HK-2 (cell line): ENCODE data around the gene MAD1L1.

Experiments used
- DNase-seq: peaks from one replicate; pipeline ENCODE4 v3.0.0-alpha.2; 2018; ENCODE audit not compliant: unreplicated experiment

The MAD1L1 gene

DNA sequence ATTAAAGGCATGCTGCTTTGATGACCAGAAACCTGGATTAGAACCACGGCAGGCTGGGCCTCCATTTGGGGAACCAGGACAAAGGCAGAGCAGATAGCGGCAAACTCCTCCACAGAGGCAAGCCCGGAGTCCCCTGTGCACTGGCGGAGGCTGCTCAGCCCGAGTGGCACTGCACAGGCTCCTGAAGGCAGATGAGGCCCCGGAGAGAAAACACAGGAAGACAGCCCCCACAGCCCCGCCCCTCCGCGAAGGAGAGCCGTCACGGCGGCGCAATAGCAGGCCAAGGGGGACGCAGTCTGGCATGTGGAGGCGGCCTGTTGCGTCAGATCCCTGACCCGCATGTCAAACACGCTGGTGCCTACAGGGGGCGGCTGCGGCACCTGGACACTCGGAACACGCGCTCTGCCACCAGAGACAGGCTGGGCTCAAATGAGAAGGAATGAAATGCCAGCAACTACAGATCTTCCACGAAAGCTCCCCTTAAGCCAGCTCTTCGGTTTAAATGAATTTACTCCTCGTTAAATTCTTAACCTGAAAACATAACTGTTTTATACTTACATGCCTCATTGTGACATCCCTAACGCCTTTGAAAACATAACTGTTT lies 128.5 kb downstream of the MAD1L1 start:
- no peak for DNase-seq

DNA sequence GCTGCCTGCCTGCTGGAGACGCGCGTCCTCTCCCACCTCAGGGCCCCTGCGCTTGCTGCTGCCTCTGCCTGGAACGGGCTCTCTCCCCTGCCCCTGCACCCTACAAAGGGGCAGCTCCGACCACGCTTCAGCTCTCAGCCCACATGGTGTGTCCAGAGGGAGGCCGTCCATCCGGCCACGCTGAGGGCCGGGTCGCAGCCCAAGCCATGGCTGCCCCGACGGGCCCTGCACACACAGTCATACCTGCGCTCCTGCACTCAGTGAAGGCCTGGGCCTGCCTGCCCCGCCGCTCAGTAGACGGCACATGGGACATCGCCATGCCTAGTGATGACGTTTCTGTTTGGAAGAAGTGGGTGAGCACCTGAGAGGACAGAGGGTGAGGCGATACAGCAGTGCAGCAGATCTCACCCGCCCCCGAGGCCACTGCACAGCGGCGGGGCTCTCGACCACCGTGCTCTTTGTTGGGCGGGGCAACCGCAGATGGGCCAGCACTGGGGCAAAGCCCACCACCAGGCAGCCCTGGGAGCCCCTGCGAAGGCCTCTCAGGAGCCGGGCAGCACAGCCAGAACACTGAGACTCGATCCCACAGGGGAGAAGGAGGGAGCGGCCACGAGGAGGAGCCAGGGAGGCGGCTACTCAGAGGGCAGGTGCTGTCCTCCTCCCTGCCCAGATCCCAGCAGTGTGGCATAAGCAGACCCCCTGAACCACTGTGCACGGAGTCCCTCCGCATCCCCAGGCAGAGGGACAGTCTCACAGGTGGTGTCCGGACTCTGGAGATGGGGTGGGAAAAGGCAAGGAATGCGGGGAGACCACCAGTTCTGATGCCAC lies 129.5 kb downstream of the MAD1L1 start:
- DNase-seq = no peak

DNA sequence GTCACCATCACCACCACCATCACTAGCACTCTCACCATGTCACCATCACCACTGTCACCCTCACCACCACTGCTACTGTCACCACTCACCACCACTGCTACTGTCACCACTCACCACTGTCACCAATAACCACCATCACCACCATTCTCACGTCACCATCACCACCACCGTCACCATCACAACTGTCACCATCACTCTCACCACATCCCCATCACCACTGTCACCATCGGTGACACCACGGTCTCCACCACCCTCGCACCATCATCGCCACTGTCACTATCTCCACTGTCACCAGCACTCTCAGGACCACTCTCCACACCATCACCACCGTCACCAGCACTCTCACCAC lies 130.4 kb downstream of the MAD1L1 start:
- DNase-seq = no peak

DNA sequence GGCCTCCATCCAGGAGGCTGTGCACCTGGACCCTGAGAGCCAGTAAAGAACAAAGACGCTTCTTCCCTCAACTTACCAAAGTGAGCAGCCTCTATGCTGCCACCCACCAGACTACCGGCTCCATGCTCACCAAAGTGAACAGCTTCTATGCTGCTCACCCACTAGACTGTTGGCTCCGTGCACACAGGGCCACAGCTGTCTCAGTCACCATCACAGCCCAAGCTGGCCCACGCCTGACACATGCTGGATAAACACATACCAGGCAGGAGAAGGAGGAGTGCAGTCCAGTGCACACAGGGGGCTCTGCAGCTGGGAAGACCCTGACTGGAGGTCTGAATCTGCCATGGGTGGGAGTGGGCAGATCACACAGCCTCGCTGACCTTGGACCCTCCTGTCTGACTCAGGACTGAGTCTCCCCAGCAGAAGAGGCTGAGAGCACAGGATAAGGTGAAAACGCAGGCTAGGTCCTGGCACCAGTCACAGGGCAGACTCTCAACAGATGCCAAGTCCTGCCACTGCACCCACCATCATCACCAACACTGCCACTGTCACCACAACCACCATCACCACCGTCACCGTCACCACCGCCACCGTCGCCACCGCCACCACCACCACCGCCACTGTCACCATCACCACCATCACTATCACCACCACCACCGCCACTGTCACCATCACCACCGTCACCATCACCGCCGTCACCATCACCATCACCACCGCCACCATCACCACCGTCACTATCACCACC lies 130.9 kb downstream of the MAD1L1 start:
- no peak for DNase-seq

DNA sequence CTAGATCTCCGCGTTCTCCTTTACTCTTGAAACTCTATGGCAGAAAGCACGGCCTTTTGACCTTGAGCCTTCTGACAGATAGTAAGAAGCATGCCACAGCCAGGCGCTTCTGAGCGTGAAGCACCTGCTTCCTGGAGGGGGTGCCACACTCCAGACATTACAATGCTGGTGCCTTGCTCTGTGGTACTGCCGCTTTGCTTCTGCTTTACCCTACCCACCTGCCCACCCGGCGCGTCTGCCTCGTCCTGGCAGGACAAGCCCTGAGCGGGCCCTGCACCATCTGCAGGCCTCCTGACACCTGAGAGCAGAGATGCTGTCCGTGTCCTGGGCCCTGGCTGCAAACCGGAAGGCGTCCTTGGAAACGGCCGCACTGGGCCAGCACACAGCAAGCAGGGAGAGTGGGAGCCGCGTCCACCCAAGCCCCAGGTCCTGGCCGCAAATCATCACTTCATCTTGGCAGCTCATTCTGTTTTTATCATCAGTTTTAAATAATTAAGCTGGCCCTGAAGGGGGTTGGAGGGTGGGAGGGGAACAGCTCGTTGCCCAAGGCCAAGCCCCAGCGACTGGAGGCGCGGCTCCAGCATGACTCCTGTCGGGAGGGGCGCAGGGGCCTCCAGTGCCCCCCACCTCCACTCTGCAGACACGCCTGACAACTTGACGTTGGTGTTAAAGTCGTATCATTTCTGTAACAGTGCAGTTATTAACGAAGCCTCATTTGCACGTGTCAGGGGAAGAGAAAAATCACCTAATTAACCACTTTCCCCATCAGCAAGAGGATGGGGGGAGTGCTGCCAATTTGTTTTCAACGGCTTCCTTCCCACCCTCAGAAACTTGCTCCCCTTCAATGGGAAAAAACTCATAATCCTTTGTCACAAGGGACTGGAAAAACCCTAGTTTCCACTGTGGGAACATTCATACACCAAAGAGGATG lies 132.2 kb downstream of the MAD1L1 start:
- DNase-seq = no peak

DNA sequence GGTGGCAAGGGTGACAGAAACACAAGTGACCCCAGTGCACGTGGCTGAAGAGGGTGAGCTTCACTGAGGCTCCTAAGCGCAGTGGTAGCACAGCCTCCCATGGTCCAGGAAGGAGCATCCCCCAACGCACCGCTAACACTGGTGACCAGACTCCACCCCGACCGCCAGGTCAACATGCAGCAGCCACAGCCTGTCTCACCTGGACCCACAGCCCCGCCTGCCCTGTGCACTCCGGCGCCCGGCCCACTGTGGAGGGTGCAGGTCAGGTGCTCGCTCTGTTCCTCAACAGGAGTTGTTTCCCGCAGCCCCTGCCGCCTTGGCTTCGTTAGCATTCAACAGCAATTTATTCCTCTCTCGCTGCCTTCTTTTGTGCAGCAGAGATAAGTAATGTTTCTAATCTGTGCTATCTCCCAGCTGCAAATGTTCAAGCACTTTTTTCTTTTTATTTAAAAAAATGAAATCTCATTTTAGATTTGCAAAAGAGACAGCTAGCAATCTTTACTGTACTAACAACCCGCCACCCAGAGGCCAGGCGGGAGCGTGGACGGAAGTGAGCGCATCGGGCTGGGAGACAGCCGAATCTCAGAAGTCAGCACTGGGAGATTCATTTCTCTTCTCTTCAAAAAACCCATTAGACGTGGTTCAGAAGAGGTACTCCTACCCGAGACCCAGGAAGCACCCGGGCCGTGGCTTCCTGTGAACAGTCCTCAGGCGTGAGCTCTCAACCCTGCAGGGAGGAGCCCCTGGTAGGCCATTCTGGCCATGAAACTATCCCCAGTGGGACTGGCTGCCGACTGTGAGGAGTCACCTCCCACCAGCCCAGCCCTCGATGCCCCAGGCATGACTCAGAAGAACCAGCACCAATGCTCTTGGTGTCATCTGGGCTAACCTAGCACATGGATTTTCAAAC lies 133.4 kb downstream of the MAD1L1 start:
- no peak for DNase-seq

DNA sequence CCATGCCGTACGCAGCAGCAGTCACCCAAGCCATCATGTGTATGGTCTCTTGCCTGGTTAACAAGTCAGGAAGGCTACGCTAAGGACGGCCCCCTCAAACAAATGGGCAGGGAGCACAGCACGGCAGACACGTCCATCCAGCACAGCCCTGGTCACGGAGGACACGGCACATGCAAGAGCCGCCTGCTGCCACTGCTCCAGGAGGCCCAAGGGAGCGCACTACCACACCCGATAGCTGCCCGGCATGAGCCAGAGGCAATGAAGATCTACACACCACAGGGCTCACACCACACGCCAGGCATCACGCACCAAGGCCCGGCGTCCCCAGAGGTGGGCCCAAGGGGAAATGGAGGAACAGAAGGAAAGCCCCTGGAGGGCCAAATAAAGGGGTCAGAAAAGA lies 134.2 kb downstream of the MAD1L1 start:
- no peak for DNase-seq

DNA sequence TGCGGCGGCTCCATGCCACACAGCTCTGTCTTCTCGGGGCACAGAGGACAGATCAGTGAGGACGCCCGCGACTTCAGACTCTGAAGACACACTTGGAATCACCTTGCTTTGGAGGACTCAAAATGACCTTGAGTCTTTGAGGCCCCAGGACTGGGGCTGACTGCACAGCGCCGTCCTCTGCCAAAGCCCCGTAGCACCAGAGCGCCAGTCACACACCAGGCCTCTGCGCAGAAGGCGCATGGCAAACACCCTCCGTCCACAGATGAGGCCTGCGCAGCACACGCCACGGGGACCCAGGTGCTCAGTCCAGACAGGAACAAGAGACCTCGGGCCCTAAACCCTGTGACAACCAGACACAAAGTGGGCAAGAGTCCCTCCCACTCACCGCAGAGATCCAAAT lies 134.7 kb downstream of the MAD1L1 start:
- no peak for DNase-seq

DNA sequence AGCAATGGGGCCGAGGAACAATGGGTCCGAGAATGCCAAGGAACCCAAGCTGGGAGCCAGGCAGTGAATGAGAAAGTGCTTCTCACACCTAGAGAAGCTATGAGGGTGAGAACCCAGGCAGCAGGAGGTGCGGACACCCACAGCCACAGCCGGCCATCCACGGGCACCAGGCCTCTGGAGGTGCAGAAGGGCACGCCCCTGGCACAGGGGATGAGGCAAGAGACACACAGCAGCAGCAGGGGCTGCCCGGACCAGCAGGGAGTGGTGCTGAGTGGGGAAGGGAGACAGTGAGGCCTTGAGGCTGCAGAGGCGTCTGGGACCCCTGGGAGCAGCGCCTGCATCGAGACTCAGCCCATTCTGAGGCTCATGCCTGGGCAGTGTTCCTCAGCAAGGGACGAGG lies 135.3 kb downstream of the MAD1L1 start:
- no peak for DNase-seq

DNA sequence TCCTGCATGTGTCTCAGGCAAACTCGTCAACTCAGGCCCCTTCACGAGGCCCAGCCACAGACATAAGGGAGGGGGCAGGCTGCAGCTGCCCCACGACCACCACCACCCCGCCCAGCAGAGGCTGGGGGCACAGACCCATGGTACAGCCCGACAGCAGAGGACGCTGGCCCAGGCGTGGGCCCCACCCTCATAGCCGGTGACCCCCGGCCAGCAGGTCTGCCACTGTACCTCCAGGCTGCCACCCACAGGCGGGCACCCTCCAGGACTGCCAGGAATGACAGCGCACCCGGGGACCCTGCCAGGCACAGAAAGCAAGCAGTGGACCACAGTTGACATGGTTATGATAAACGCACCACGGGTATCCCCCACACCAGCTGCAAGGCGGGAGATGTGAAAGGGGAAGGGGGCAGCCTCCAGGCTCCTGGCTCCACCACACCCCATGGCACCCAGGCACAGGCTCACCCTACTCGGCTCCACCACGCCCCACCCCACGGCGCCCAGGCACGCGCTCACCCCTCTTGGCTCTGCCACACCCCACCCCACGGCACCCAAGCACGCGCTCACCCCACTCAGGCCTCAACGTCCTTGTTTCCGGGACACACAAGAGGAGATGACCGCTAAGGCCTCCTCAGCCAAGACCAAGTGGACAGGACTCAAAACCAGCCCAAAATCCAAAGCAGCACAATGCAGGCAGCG lies 135.9 kb downstream of the MAD1L1 start:
- no peak for DNase-seq

DNA sequence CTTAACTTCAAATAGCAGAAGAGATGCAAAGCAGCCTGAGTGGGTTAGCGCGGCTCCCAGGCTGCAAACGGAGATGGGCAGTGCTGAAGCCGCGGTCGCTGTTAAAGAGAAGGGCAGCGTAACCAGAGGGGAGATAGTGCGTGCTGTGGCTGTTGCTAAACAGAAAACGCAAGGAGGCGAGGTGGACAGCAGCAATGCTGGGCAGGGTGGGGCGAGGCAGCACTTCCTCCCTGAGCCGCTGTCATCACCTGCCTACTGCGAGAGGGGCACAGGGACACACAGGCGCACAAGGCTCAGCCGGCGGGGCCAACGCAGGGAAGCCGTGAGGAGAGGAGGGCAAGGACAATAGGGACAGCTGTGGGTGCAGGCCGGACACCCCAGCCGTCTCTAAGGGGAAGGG lies 137.3 kb downstream of the MAD1L1 start:
- DNase-seq = no peak

DNA sequence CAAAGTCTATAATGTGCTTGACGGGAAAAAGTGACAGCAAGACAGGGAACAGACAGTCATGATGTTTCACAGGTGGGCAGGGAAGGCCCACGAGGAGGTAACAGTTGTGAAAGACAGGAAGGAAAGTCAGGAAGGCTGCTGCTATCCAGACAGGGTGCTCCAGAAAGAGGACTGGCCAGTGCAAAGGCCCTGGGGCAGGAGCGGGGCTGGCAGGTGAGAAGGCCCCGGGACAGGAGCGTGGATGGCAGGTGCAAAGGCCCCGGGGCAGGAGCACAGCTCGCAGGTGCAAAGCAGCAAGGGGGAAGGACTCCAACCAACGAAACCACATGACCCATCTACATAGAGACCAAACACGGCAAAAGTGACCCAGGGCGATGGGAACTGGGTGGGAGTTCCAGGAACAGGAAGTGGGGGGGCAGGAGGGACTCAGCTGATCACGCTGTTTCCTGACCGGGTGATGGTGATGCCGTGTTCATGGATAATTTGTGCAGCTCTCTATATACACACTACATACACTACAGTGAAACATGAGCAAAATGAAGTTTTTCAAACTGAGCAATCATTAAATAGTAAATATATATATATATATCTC lies 138.2 kb downstream of the MAD1L1 start:
- no peak for DNase-seq

DNA sequence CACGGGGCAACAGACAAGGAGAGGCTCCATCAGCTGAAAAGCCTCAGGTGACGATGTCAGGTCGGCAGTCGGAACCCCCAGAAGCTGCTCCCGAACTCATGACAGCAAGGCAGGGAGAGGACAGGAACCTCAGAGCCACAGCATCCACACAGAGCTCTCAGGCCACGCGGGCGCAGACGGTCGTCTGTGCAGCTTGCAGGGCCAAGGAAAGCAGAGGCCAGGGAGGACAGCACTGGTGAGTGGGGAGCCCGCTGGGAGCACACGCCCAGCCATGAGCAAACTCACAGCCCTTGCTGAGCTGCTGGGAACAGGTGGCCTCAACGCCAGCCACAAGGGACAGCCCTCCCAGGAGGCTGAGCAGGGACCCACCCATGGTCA lies 138.9 kb downstream of the MAD1L1 start:
- DNase-seq = no peak

DNA sequence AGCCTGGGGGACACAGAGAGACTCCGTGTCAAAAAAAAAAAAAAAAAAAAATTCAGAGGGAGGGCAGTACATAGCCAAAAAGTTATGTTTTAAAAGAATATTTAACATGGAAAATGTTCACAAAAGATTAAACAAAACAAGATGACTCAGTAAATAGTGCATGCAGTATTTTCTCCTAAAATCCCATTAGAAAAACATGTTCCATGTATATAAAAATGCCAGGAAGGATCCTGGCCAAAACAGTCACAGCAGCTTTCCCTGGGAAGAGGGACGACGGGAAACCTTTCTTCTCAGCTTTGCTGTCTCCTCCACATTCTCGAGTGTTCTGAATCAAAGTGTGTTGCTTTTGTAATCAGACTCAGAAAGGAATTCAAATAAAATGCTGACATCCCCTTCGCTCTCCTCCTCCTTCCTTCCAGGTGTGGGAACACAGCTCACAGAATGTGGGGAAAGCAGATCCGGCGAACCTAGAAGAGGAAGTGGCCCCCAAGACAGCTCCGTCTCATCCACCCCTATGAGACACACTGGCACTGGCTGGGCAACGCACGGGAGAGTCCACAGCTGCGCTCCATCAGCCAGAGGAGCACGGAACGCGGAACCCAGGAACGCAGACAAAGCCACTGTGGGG lies 139.4 kb downstream of the MAD1L1 start:
- DNase-seq = no peak

DNA sequence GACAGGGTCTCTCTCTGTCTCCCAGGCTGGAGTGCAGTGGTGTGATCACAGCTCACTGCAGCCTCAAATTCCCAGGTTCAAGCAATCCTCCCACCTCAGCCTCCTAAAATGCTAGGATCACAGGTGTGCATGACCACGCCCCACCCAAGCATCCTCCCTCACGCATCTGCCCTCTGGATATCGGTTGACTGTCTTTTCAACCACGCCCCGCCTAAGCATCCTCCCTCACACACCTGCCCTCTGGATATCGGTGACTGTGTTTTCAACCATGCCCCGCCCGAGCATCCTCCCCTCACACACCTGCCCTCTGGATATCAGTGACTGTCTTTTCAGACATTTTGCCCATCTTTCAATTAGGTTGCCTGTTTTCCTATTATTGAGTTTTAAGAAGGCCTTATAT lies 140.5 kb downstream of the MAD1L1 start:
- no peak for DNase-seq

DNA sequence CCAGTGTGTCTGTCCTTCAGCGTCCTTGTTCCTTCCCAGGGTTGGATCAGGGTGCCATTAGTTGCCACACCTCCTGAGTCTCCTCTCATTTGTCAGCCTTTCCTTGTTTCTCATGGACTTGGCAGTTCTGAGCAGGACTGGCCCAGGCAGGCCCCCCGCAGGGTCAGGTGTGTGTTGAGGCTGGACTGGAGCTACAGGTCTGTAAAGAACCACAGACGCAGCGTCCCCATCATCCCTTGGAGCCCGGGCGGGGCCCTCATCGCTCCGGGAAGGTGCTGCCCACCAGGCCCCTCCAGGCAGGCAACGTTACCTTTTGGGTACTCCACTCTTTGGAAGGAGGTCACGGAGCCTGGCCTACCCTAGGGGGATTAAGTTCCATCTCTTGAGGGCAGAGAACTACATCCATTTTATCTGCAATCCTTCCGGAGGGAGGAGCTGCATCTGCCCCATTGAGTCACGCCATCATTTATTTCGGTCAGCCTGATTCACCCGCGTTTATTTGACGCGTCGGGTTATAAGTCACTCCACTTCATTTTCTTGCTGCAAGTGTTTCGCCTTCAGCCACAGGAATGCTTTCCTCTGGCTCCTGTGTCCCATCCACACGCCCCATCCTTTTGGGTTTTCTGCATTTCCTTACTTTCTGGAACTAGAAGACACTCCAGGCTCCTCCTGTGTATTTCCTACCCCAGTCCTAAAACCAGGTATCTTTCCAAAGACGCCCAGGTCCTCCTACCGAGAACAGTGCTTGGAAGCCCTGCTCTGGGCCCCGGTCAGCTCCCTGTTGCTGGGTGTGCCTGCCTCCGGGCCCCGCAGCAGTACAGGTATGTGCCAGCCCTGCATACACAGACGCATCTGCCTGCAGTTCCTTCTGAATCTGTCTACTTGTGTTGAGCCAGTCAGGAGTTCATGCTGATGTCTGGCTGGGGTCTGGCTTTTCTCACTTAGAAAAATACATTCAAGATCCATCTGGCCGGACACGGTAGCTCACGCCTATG lies 141.9 kb downstream of the MAD1L1 start:
- no peak for DNase-seq

DNA sequence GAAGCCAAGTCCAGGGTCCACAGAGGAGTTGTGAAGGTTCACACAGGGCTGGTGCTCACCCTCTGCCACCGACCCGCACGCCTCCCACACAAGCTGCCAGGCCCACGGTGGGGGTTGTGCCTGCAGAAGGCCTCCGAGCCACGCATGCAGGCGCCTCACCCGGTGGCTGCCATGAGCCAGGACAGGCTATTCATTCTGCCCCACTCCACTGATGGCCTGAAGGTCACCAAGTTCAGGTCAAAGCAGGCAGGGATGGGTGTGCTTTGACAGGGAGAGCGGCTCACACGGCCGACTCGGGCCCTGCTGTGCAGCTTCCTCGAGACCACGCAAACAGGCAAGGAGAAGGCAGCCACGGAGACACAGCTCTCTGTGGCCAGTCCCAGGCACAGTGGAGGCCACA lies 143.9 kb downstream of the MAD1L1 start:
- no peak for DNase-seq

DNA sequence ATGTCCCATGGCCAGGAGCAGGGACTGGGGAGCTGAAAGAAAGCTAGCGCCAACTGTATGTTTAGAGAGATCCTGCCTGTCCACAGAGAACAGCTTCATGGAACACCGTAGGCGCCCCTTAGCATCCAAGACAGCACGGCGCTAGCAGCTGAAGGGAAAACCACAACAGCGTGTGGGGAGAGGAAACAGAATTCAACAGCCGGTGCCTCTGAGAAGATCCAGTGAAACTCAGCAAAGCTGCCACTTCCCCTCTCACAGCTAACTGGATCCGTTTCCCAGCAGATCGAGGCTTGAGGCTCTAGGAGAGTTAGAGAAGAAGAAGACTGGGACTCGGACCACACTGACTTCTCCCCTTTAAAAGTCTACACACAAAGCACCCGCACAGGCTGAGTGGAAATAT lies 145.0 kb downstream of the MAD1L1 start:
- DNase-seq = no peak
